WTC11 (cell line): ENCODE results near the gene MAGI2.

Experiments used
- FOXJ3 ChIP-seq: sonication (generic); formaldehyde crosslinking; IDR thresholded peaks from 2 replicates; pipeline ENCODE4 v1.9.0; 2021; ENCODE audit warnings: missing genetic modification reagents, mild to moderate bottlenecking, borderline replicate concordance
- IRF2 ChIP-seq: sonication (generic); formaldehyde crosslinking; IDR thresholded peaks from 2 replicates; pipeline ENCODE4 v1.8.0; 2022; ENCODE audit warnings: low read depth, missing genetic modification reagents, borderline replicate concordance
- KAT7 ChIP-seq: sonication (generic); formaldehyde crosslinking; IDR thresholded peaks from 2 replicates; pipeline ENCODE4 v1.8.1; 2023; ENCODE audit warnings: missing genetic modification reagents, mild to moderate bottlenecking, borderline replicate concordance
- NR3C1 ChIP-seq: sonication (generic); formaldehyde crosslinking; conservative IDR thresholded peaks from 2 replicates; pipeline ENCODE4 v1.8.1; 2023; ENCODE audit warnings: low read depth, mild to moderate bottlenecking, missing genetic modification reagents
- TF ChIP-seq, protein P1 (sequence below): fragments of 200-600 bp; IDR thresholded peaks from 2 replicates; pipeline ENCODE4 v1.8.0; 2022; ENCODE audit warnings: antibody characterized with exemption
- TF ChIP-seq, protein P2 (sequence below): sonication (generic); formaldehyde crosslinking; IDR thresholded peaks from 2 replicates; pipeline ENCODE4 v1.8.1; 2022; ENCODE audit warnings: missing genetic modification reagents, borderline replicate concordance
- TF ChIP-seq, protein P3 (sequence below): sonication (generic); formaldehyde crosslinking; IDR thresholded peaks from 2 replicates; pipeline ENCODE4 v1.8.0; 2022; ENCODE audit warnings: mild to moderate bottlenecking, missing genetic modification reagents

DNA sequence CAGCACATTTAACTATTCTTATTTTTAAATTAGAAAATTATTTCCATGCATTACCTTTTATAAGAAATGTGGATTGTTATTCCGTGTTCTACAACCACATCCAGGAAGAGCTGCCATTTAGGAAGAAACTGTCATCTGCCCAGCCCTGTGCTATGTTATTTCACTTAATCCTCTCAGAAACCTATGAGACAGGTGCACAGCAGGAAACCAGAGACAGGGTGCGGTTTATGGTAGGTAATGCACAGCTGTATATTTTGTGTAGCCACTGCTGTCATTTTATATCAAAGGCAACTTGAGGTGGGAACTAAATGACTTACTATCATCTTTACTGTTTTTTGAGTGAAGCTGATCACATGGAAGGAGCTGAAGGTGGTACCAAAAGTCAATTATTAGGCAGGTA is 232.3 kb downstream of the MAGI2 start:
- no peak for TF ChIP-seq KAT7 (CRISPR knock-in tag)
- TF ChIP-seq IRF2 (CRISPR knock-in tag), result no peak
- no peak for TF ChIP-seq FOXJ3
- TF ChIP-seq, protein P1, sequence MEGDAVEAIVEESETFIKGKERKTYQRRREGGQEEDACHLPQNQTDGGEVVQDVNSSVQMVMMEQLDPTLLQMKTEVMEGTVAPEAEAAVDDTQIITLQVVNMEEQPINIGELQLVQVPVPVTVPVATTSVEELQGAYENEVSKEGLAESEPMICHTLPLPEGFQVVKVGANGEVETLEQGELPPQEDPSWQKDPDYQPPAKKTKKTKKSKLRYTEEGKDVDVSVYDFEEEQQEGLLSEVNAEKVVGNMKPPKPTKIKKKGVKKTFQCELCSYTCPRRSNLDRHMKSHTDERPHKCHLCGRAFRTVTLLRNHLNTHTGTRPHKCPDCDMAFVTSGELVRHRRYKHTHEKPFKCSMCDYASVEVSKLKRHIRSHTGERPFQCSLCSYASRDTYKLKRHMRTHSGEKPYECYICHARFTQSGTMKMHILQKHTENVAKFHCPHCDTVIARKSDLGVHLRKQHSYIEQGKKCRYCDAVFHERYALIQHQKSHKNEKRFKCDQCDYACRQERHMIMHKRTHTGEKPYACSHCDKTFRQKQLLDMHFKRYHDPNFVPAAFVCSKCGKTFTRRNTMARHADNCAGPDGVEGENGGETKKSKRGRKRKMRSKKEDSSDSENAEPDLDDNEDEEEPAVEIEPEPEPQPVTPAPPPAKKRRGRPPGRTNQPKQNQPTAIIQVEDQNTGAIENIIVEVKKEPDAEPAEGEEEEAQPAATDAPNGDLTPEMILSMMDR, result no peak
- TF ChIP-seq, protein P2, sequence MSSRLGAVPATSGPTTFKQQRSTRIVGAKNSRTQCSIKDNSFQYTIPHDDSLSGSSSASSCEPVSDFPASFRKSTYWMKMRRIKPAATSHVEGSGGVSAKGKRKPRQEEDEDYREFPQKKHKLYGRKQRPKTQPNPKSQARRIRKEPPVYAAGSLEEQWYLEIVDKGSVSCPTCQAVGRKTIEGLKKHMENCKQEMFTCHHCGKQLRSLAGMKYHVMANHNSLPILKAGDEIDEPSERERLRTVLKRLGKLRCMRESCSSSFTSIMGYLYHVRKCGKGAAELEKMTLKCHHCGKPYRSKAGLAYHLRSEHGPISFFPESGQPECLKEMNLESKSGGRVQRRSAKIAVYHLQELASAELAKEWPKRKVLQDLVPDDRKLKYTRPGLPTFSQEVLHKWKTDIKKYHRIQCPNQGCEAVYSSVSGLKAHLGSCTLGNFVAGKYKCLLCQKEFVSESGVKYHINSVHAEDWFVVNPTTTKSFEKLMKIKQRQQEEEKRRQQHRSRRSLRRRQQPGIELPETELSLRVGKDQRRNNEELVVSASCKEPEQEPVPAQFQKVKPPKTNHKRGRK (CRISPR knock-in tag), result no peak
- TF ChIP-seq NR3C1 (CRISPR knock-in tag), result no peak
- TF ChIP-seq, protein P3, sequence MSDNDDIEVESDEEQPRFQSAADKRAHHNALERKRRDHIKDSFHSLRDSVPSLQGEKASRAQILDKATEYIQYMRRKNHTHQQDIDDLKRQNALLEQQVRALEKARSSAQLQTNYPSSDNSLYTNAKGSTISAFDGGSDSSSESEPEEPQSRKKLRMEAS (CRISPR knock-in tag), result no peak
